Cardiac muscle cell (in vitro differentiated cells and primary cell): ENCODE data around the gene MRTFA. TPM values are rescaled to one million over a fixed set of nuclear protein-coding genes. Genes with fewer than 3 reads are reported as not detected.
A peak's percentile ranks its signal among the peaks of the same experiment; 100 is the strongest.
"Not testable (repeated sequence)": the region's sequence is repeated elsewhere in the genome, so short reads cannot be mapped to it uniquely, and the experiment has no call there.

Source experiments
- DNase-seq, 2 donors: peaks; one replicate each; pipeline versions ENCODE4 v3.0.0 to v3.0.0-alpha.2; 2010 to 2017; ENCODE audit warnings: low read depth in 1 of 2, low spot score in 1 of 2
- H3K27ac ChIP-seq: fragments of 200-600 bp; sonication (generic); 2 replicates; pipeline ENCODE4 v1.5.1; 2016
- H3K27me3 ChIP-seq: fragments of 200-600 bp; sonication (generic); 2 replicates; pipeline ENCODE4 v1.6.0; 2016; ENCODE audit warnings: control low read depth
- H3K36me3 ChIP-seq: fragments of 200-600 bp; sonication (generic); 2 replicates; pipeline ENCODE4 v1.5.1; 2016; ENCODE audit warnings: control low read depth
- H3K4me1 ChIP-seq: fragments of 200-600 bp; sonication (generic); 2 replicates; pipeline ENCODE4 v1.8.1; 2017; ENCODE audit warnings: low read depth, mild to moderate bottlenecking, mixed run types
- H3K4me3 ChIP-seq: fragments of 200-600 bp; sonication (generic); 2 replicates; pipeline ENCODE4 v1.5.1; 2016; ENCODE audit warnings: mild to moderate bottlenecking
- H3K9me3 ChIP-seq: fragments of 200-600 bp; sonication (generic); 2 replicates; pipeline ENCODE4 v1.5.1; 2017; ENCODE audit warnings: low read depth, mild to moderate bottlenecking, control low read depth
- CTCF ChIP-seq: IDR thresholded peaks from 2 replicates; pipeline ENCODE4 v1.5.1; 2012; ENCODE audit warnings: low read depth, mild to moderate bottlenecking, low read length
- polyA plus RNA-seq: library from polyadenylated mRNA; unstranded; fragments of >200 nt; fragmentation: Nextera tagmentation; extraction: Ambion mirVana; gene quantifications from 2 replicates; pipeline ENCODE4 v1.2.1, GENCODE V29; 2016
- total RNA-seq: library from RNA; depleted of rRNA; stranded (reverse); fragments of >200 nt; gene quantifications from 2 replicates; pipeline ENCODE4 v1.2.3, GENCODE V29; 2016

MRTFA gene
- total and polyA plus RNA-seq, 2 experiments from 2014 or later, result 32.6 to 116 TPM

GRCh38 chr22:40383905-40384304 is 252.6 kb downstream of the MRTFA start:
- Histone ChIP-seq H3K27ac (no peak overlapping the region), H3K9me3 (no peaks in the 10 kb centered on the region), H3K4me3 (no peak overlapping the region), H3K36me3 (no peaks in the 10 kb centered on the region), H3K4me1 (no peaks in the 10 kb centered on the region), H3K27me3 (no peaks in the 10 kb centered on the region)
- DNase-seq, result peak in 1 of 2 donors; percentile 82
- no peak for TF ChIP-seq CTCF

DNA sequence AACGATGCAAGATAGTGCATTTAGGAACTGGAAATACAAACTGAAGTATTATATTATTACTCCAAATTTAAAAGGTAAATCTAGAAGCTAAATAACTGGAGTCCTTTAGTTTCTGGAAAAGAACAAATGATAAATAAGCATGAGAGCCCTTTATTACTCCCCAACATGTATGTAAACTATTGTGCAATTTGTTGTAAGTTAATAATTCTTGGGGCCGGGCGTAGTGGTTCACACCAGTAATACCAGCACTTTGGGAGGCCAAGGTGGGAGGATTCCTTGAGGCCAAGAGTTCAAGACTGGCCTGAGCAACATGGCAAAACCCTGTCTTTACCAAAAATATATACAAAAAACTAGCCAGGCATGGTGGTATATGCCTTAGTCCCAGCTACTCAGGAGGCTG is 255.1 kb downstream of the MRTFA start:
- Histone ChIP-seq H3K27me3 (no peaks in the 10 kb centered on the region), H3K4me1 (no peaks in the 10 kb centered on the region), H3K27ac (no peak overlapping the region), H3K36me3 (no peaks in the 10 kb centered on the region), H3K9me3 (no peaks in the 10 kb centered on the region), H3K4me3 (no peak overlapping the region)
- no peak for TF ChIP-seq CTCF
- DNase-seq, result no peak

- not testable (repeated sequence) for DNase-seq
Measured at GRCh38 chr22:40378448-40378847, 258.1 kb downstream of the MRTFA start.

DNA sequence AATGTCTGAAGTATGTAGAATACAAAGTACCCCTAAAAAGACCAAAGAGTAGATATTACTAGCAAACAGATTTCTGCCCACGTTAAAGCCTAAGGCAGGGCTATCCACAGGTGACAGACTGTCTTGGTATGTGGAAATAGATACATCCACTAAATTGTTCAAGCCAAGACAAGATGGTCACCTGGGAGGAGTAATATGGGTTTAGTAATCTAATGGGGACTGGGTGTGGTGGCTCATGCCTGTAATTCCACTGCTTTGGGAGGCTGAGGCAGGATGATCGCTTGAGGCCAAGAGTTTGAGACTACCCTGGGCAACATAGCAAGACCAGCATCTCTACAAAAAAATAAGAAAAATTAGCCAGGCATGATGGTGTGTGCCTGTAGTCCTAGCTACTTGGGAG is 258.6 kb downstream of the MRTFA start:
- H3K36me3 ChIP-seq, result peaks cover 4% of the 10 kb centered on the region
- H3K27me3 ChIP-seq, result no peaks in the 10 kb centered on the region
- no peak overlapping the region for H3K4me3 ChIP-seq
- H3K27ac ChIP-seq, result no peak overlapping the region
- no peaks in the 10 kb centered on the region for H3K4me1 ChIP-seq
- H3K9me3 ChIP-seq, result no peaks in the 10 kb centered on the region
- no peak for DNase-seq
- TF ChIP-seq CTCF, result no peak

More at GRCh38 chr22:40378448-40378847, 258.1 kb downstream of the MRTFA start:
- H3K4me1 ChIP-seq, H3K27ac ChIP-seq, H3K4me3 ChIP-seq, H3K36me3 ChIP-seq, H3K27me3 ChIP-seq, H3K9me3 ChIP-seq: not testable (repeated sequence)

DNA sequence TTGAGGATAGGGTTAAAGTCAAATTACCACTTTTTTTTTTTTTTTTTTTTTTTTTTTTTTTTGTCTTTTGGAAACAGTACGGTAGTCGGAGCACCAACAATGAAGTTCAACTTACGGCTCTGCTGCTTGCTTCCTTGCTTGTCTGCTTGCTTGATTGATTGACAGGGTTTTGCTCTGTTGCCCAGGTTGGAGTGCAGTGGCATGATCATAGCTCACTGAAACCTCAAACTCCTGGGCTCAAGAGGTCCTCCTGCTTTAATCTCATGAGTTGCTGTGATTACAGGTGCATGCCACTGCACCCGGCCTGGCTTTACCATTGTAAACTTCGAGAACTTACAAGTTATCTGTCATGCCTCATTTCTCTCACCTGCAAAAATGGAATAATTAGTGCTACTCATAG is 260.4 kb downstream of the MRTFA start:
- Histone ChIP-seq H3K36me3 (peaks cover 4% of the 10 kb centered on the region), H3K9me3 (no peaks in the 10 kb centered on the region), H3K27me3 (no peaks in the 10 kb centered on the region), H3K4me1 (no peaks in the 10 kb centered on the region), H3K27ac (no peak overlapping the region), H3K4me3 (no peak overlapping the region)
- no peak for DNase-seq
- no peak for TF ChIP-seq CTCF

DNA sequence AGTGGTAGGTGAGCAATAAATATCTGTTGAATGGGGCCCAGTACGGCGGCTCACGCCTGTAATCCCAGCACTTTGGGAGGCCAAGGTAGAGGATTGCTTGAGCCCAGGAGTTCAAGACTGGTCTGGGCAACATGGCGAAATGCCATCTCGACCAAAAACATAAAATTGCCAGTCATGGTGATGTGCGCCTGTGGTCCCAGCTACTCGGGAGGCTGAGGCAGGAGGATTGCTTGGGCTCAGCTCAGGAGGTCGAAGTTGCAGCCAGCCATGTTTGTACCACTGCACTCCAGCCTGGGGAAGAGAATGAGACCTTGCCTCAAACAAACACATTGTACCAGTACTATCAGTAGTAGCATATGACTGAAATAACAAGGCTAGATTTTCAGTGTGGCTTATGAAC is 262.0 kb downstream of the MRTFA start:
- no peak overlapping the region for H3K27ac ChIP-seq
- no peaks in the 10 kb centered on the region for H3K9me3 ChIP-seq
- no peaks in the 10 kb centered on the region for H3K27me3 ChIP-seq
- H3K36me3 ChIP-seq, result peaks cover 4% of the 10 kb centered on the region
- H3K4me3 ChIP-seq, result no peak overlapping the region
- H3K4me1 ChIP-seq, result no peaks in the 10 kb centered on the region
- DNase-seq, result no peak
- no peak for TF ChIP-seq CTCF
